Neural progenitor cell (in vitro differentiated cells): ENCODE data around the gene KCND1.

Experiments used
- CTCF ChIP-seq: fragments of 200-600 bp; sonication (generic); IDR thresholded peaks from 2 replicates; pipeline ENCODE4 v1.5.1; 2017; ENCODE audit warnings: antibody characterized with exemption, mild to moderate bottlenecking
- EZH2 ChIP-seq: fragments of 200-600 bp; sonication (generic); IDR thresholded peaks from 2 replicates; pipeline ENCODE4 v1.6.1; 2017; ENCODE audit warnings: antibody characterized with exemption, mild to moderate bottlenecking, moderate library complexity
- EZH2phosphoT487 ChIP-seq: fragments of 200-600 bp; sonication (generic); IDR thresholded peaks from 2 replicates; pipeline ENCODE4 v1.6.1; 2017; ENCODE audit warnings: antibody characterized with exemption

DNA sequence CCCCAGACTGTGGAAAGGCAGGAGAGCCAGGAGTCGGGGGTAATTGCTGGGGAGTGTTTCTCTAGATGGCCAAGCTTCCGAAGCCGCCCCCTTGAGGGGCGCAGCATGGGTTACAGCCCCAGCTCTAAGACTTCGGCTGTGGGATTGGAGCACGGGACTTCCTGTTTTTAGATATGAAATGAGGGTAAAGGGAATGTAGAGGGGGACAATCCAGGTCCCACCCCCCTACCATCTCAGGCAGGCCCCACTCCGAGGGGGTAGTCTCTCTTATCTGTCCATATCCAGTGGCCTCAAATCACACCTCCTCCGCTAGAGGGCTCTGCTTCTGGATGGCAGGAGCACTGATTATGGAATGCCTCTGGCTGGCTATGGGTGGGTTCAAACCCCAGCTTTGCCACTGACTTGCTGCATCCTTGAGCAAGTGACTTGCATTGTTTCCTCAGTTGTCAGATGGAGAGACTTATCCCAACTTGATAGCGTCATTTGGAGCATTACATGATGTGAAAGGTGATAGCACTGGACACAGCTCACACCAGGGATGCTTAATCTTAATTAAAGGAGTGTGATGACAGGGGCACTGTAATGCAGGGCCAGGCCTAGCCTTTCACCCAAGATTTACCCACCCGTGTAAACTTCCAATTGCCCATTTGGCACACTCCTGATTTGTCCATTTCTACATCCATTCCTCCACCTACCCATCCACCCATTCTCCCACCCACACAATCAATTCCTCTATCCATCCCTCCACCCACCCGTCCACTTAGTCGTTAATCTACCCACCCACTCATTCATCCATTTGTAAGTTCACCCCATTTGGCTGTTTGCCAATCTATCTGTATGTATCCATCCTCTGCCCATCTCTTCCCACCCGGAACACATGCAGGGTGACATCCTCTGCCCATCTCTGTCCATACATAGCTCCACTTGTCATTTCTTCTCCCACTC lies 848 bp upstream of the KCND1 start:
- TF ChIP-seq CTCF (peak; percentile 59), EZH2 (no peak), EZH2phosphoT487 (no peak)
